Mesendoderm (in vitro differentiated cells): ENCODE measurements around the gene RASGEF1C.

Experiments
- DNase-seq: peaks from one replicate; pipeline ENCODE4 v3.0.0; 2013
- H2AK5ac ChIP-seq: 2 replicates; pipeline ENCODE4 v1.6.1; 2013; ENCODE audit warnings: low read length, inconsistent platforms
- H2BK120ac ChIP-seq: 2 replicates; pipeline ENCODE4 v1.6.1; 2013; ENCODE audit warnings: low read depth, mild to moderate bottlenecking, low read length, moderate library complexity, mixed read lengths
- H2BK15ac ChIP-seq: replicated peaks from 2 replicates; pipeline ENCODE4 v1.6.1; 2013; ENCODE audit warnings: low read depth, mild to moderate bottlenecking, moderate library complexity
- H2BK5ac ChIP-seq: 2 replicates; pipeline ENCODE4 v1.6.1; 2013; ENCODE audit warnings: low read length, inconsistent platforms
- H3K18ac ChIP-seq: 2 replicates; pipeline ENCODE4 v1.6.1; 2013; ENCODE audit warnings: mild to moderate bottlenecking, low read length, mixed read lengths
- H3K23ac ChIP-seq: one replicate; pipeline ENCODE4 v1.6.1; 2013; ENCODE audit warnings: low read length
- H3K27ac ChIP-seq: 2 replicates; pipeline ENCODE4 v1.5.1; 2013; ENCODE audit warnings: low read depth, mild to moderate bottlenecking, inconsistent platforms, low read length, moderate library complexity
- H3K27me3 ChIP-seq: 2 replicates; pipeline ENCODE4 v1.6.1; 2013; ENCODE audit warnings: low read length, control low read depth, mild to moderate bottlenecking, inconsistent platforms; ENCODE audit not compliant: insufficient read depth, poor library complexity
- H3K36me3 ChIP-seq: 2 replicates; pipeline ENCODE4 v1.6.1; 2013; ENCODE audit warnings: low read length, inconsistent platforms; ENCODE audit not compliant: control insufficient read depth, insufficient read depth
- H3K4ac ChIP-seq: one replicate; pipeline ENCODE4 v1.6.1; 2013; ENCODE audit warnings: low read depth, mild to moderate bottlenecking, low read length, moderate library complexity
- H3K4me1 ChIP-seq: 2 replicates; pipeline ENCODE4 v1.6.1; 2013; ENCODE audit warnings: low read depth, low read length, inconsistent platforms; ENCODE audit not compliant: control insufficient read depth
- H3K4me2 ChIP-seq: 2 replicates; pipeline ENCODE4 v1.6.1; 2013; ENCODE audit warnings: low read length
- H3K4me3 ChIP-seq: 2 replicates; pipeline ENCODE4 v1.5.1; 2013; ENCODE audit warnings: mild to moderate bottlenecking, low read length
- H3K56ac ChIP-seq: one replicate; pipeline ENCODE4 v1.6.1; 2013; ENCODE audit warnings: low read length
- H3K79me1 ChIP-seq: 2 replicates; pipeline ENCODE4 v1.6.1; 2013; ENCODE audit warnings: low read length, inconsistent platforms
- H3K79me2 ChIP-seq: 2 replicates; pipeline ENCODE4 v1.6.1; 2013; ENCODE audit warnings: mild to moderate bottlenecking, low read length; ENCODE audit not compliant: control insufficient read depth, insufficient read depth
- H3K9ac ChIP-seq: 2 replicates; pipeline ENCODE4 v1.6.1; 2013; ENCODE audit warnings: low read length, inconsistent platforms
- H4K5ac ChIP-seq: one replicate; pipeline ENCODE4 v1.6.1; 2013; ENCODE audit warnings: low read length
- H4K8ac ChIP-seq: one replicate; pipeline ENCODE4 v1.6.1; 2013; ENCODE audit warnings: low read depth, mild to moderate bottlenecking, control low read depth, low read length, moderate library complexity
- WGBS: extraction: QIAGEN DNeasy Blood & Tissue Kit; methylation state at CpG from one replicate; pipeline ENCODE4 v1.1.7; 2013; ENCODE audit warnings: low lambda C conversion rate, missing lambda C conversion rate; ENCODE audit not compliant: insufficient coverage; ENCODE audit errors: extremely low coverage; 5-methylcytosine and 5-hydroxymethylcytosine counted together

Gene RASGEF1C

GRCh38 chr5:180075703-180076102 is 133.3 kb downstream of the RASGEF1C start:
- no peak overlapping the region for H3K27ac ChIP-seq

GRCh38 chr5:180074462-180074861 is 134.5 kb downstream of the RASGEF1C start:
- Histone ChIP-seq H3K79me2 (peaks cover 4% of the 10 kb centered on the region), H3K36me3 (no peaks in the 10 kb centered on the region), H3K9ac (no peak overlapping the region), H3K4me1 (peaks cover 4% of the 10 kb centered on the region), H3K27me3 (no peaks in the 10 kb centered on the region), H4K5ac (no peak overlapping the region), H3K18ac (no peak overlapping the region), H3K4me2 (no peak overlapping the region), H3K27ac (no peak overlapping the region), H3K4me3 (no peak overlapping the region), H2BK120ac (no peak overlapping the region), H2BK5ac (no peak overlapping the region), H3K4ac (no peak overlapping the region), H3K56ac (no peak overlapping the region), H2AK5ac (no peak overlapping the region), H3K23ac (no peak overlapping the region), H3K79me1 (peaks cover 3% of the 10 kb centered on the region), H2BK15ac (no peak overlapping the region), H4K8ac (no peak overlapping the region)
- DNase-seq, result no peak
- WGBS, result no CpG with 5 or more reads among the region's 4 CpGs

More at GRCh38 chr5:180075703-180076102, 133.3 kb downstream of the RASGEF1C start:
- Histone ChIP-seq H4K5ac (no peak overlapping the region), H3K4me2 (no peak overlapping the region), H3K4ac (no peak overlapping the region), H3K4me1 (no peaks in the 10 kb centered on the region), H3K79me1 (no peaks in the 10 kb centered on the region), H3K4me3 (no peak overlapping the region), H4K8ac (no peak overlapping the region), H2BK120ac (no peak overlapping the region), H3K79me2 (no peaks in the 10 kb centered on the region), H2BK5ac (no peak overlapping the region), H2BK15ac (no peak overlapping the region), H3K18ac (no peak overlapping the region), H3K23ac (no peak overlapping the region), H3K27me3 (no peaks in the 10 kb centered on the region), H2AK5ac (no peak overlapping the region), H3K56ac (no peak overlapping the region), H3K9ac (no peak overlapping the region), H3K36me3 (no peaks in the 10 kb centered on the region)
- DNase-seq, result no peak
- WGBS, result no CpG with 5 or more reads among the region's 1 CpG

GRCh38 chr5:180072556-180072955 is 136.5 kb downstream of the RASGEF1C start:
- no peak overlapping the region for H4K5ac ChIP-seq
- H3K79me1 ChIP-seq, result peaks cover 3% of the 10 kb centered on the region
- H3K4me1 ChIP-seq, result peaks cover 8% of the 10 kb centered on the region
- H3K4me3 ChIP-seq, result no peak overlapping the region
- H3K27me3 ChIP-seq, result no peaks in the 10 kb centered on the region
- peaks cover 9% of the 10 kb centered on the region for H3K79me2 ChIP-seq
- no peak overlapping the region for H3K4me2 ChIP-seq
- H2BK5ac ChIP-seq, result no peak overlapping the region
- H3K4ac ChIP-seq, result no peak overlapping the region
- DNase-seq, result no peak
- H2BK15ac ChIP-seq, result no peak overlapping the region
- H3K36me3 ChIP-seq, result no peaks in the 10 kb centered on the region
- H3K18ac ChIP-seq, result no peak overlapping the region
- no peak overlapping the region for H3K9ac ChIP-seq
- H3K27ac ChIP-seq, result no peak overlapping the region
- H2BK120ac ChIP-seq, result no peak overlapping the region
- no peak overlapping the region for H3K56ac ChIP-seq
- H2AK5ac ChIP-seq, result no peak overlapping the region
- H3K23ac ChIP-seq, result no peak overlapping the region
- no peak overlapping the region for H4K8ac ChIP-seq
- 100% methylated on average over 8 of the region's 25 CpGs for WGBS

- Histone ChIP-seq H3K27ac (no peak overlapping the region), H2BK5ac (no peak overlapping the region), H2AK5ac (no peak overlapping the region), H4K8ac (no peak overlapping the region), H3K27me3 (no peaks in the 10 kb centered on the region), H3K36me3 (no peaks in the 10 kb centered on the region), H3K56ac (no peak overlapping the region), H2BK15ac (no peak overlapping the region), H3K79me2 (peaks cover 10% of the 10 kb centered on the region), H3K4me3 (no peak overlapping the region), H3K4me2 (no peak overlapping the region), H3K23ac (no peak overlapping the region), H3K4me1 (peaks cover 8% of the 10 kb centered on the region), H3K79me1 (peaks cover 3% of the 10 kb centered on the region), H2BK120ac (no peak overlapping the region), H3K4ac (no peak overlapping the region), H3K18ac (no peak overlapping the region), H3K9ac (no peak overlapping the region), H4K5ac (no peak overlapping the region)
- no CpG with 5 or more reads among the region's 14 CpGs for WGBS
- no peak for DNase-seq
Observed at GRCh38 chr5:180072256-180072548, 136.8 kb downstream of the RASGEF1C start.

- Histone ChIP-seq H3K4me1 (peaks cover 10% of the 10 kb centered on the region), H3K56ac (peak within 1 kb of the TSS; percentile 98), H3K79me2 (peaks cover 14% of the 10 kb centered on the region), H3K4me3 (peak within 1 kb of the TSS; percentile 79), H3K23ac (no peak within 1 kb of the TSS), H3K18ac (peak within 1 kb of the TSS; percentile 89), H3K4me2 (peak within 1 kb of the TSS; percentile 84), H3K36me3 (no peaks in the 10 kb centered on the region), H2BK5ac (peak within 1 kb of the TSS; percentile 96), H4K5ac (no peak within 1 kb of the TSS), H4K8ac (peak within 1 kb of the TSS; percentile 83), H3K79me1 (peaks cover 5% of the 10 kb centered on the region), H3K4ac (peak within 1 kb of the TSS; percentile 90), H3K27ac (peak within 1 kb of the TSS; percentile 64), H2AK5ac (no peak within 1 kb of the TSS), H2BK15ac (no peak within 1 kb of the TSS), H2BK120ac (no peak within 1 kb of the TSS), H3K9ac (peak within 1 kb of the TSS; percentile 90), H3K27me3 (no peaks in the 10 kb centered on the region)
- WGBS, result no CpG with 5 or more reads among the region's 113 CpGs
- peak; percentile 95 for DNase-seq
Observed at GRCh38 chr5:180071531-180072255, 137.3 kb downstream of the RASGEF1C start, which contains the start of gene RNF130. TSS of gene RNF130 (minus strand) at chr5:180071759. CDS start at chr5:180071702, 57 bp downstream.
